ENCODE results near the gene TUBA1C. TPM values are rescaled to one million over a fixed set of nuclear protein-coding genes. Genes with fewer than 3 reads are reported as not detected.

The TUBA1C gene
- total RNA-seq, 2 donors from 2014 or later = 600 to 684 TPM

- DNase-seq = no peak
- H3K9ac ChIP-seq (ENCODE audit: extremely low read depth, low read length, poor library complexity, severe bottlenecking) = no peak overlapping the region
- no peak overlapping the region for H3K27ac ChIP-seq (ENCODE audit: low read depth, low read length)
- peaks cover 2% of the 10 kb centered on the region for H3K4me1 Mint-ChIP-seq
- H3K27ac Mint-ChIP-seq = no peak overlapping the region
- TF ChIP-seq CTCF (conservative IDR thresholded peaks at IDR 0.05) = no peak
- no peak overlapping the region for H3K4me3 Mint-ChIP-seq
- H3K27me3 ChIP-seq (ENCODE audit: control insufficient read depth, insufficient read depth, low read length, poor library complexity, severe bottlenecking) = peaks cover 25% of the 10 kb centered on the region
- H3K36me3 Mint-ChIP-seq (ENCODE audit: low read depth) = no peaks in the 10 kb centered on the region
- H3K36me3 ChIP-seq (ENCODE audit: control insufficient read depth, insufficient read depth, low read length) = no peaks in the 10 kb centered on the region
- H3K4me1 ChIP-seq (ENCODE audit: control insufficient read depth, insufficient read depth, low read length) = no peaks in the 10 kb centered on the region
- peaks cover 50% of the 10 kb centered on the region for H3K27me3 Mint-ChIP-seq (ENCODE audit: insufficient read depth)
- H3K9me3 ChIP-seq (ENCODE audit: control insufficient read depth, low read length) = no peaks in the 10 kb centered on the region
- H3K4me3 ChIP-seq (ENCODE audit: low read length) = no peak overlapping the region
- 93 to 100% methylated on average over 2 to 4 of the region's 4 CpGs for WGBS, 2 experiments (ENCODE audit: insufficient coverage in 1 of 2, insufficient read length in 1 of 2)
- no peaks in the 10 kb centered on the region for H3K9me3 Mint-ChIP-seq
Observed at GRCh38 chr12:49220972-49221371, 43.9 kb upstream of the TUBA1C start.

- DNase-seq = no peak
- Histone ChIP-seq H3K4me3 (ENCODE audit: low read length) (no peak overlapping the region), H3K36me3 (ENCODE audit: control insufficient read depth, insufficient read depth, low read length) (no peaks in the 10 kb centered on the region), H3K9me3 (ENCODE audit: control insufficient read depth, low read length) (no peaks in the 10 kb centered on the region), H3K4me1 (ENCODE audit: control insufficient read depth, insufficient read depth, low read length) (no peaks in the 10 kb centered on the region), H3K9ac (ENCODE audit: extremely low read depth, low read length, poor library complexity, severe bottlenecking) (no peak overlapping the region), H3K27ac (ENCODE audit: low read depth, low read length) (no peak overlapping the region), H3K27me3 (ENCODE audit: control insufficient read depth, insufficient read depth, low read length, poor library complexity, severe bottlenecking) (peaks cover 41% of the 10 kb centered on the region)
- H3K27me3 Mint-ChIP-seq (ENCODE audit: insufficient read depth) = peaks cover 70% of the 10 kb centered on the region
- H3K36me3 Mint-ChIP-seq (ENCODE audit: low read depth) = no peaks in the 10 kb centered on the region
- no peak overlapping the region for H3K4me3 Mint-ChIP-seq
- TF ChIP-seq CTCF (conservative IDR thresholded peaks at IDR 0.05) = no peak
- H3K27ac Mint-ChIP-seq = no peak overlapping the region
- WGBS, 2 experiments (ENCODE audit: insufficient coverage in 1 of 2, insufficient read length in 1 of 2) = 93 to 100% methylated on average over 1 of the region's 1 CpG
- H3K9me3 Mint-ChIP-seq = no peaks in the 10 kb centered on the region
- H3K4me1 Mint-ChIP-seq = peaks cover 8% of the 10 kb centered on the region
Observed at GRCh38 chr12:49223122-49223521, 41.8 kb upstream of the TUBA1C start.

GRCh38 chr12:49223590-49224369 is 41.1 kb upstream of the TUBA1C start:
- no peak overlapping the region for H3K27ac Mint-ChIP-seq
- Histone ChIP-seq H3K27me3 (ENCODE audit: control insufficient read depth, insufficient read depth, low read length, poor library complexity, severe bottlenecking) (peaks cover 42% of the 10 kb centered on the region), H3K27ac (ENCODE audit: low read depth, low read length) (no peak overlapping the region), H3K9me3 (ENCODE audit: control insufficient read depth, low read length) (no peaks in the 10 kb centered on the region), H3K4me3 (ENCODE audit: low read length) (no peak overlapping the region), H3K4me1 (ENCODE audit: control insufficient read depth, insufficient read depth, low read length) (no peaks in the 10 kb centered on the region), H3K36me3 (ENCODE audit: control insufficient read depth, insufficient read depth, low read length) (no peaks in the 10 kb centered on the region), H3K9ac (ENCODE audit: extremely low read depth, low read length, poor library complexity, severe bottlenecking) (no peak overlapping the region)
- no peaks in the 10 kb centered on the region for H3K9me3 Mint-ChIP-seq
- peaks cover 74% of the 10 kb centered on the region for H3K27me3 Mint-ChIP-seq (ENCODE audit: insufficient read depth)
- H3K4me1 Mint-ChIP-seq = peaks cover 8% of the 10 kb centered on the region
- no peak for TF ChIP-seq CTCF (conservative IDR thresholded peaks at IDR 0.05)
- WGBS, 2 experiments (ENCODE audit: insufficient coverage in 1 of 2, insufficient read length in 1 of 2) = 92 to 94% methylated on average over 2 of the region's 3 CpGs
- no peaks in the 10 kb centered on the region for H3K36me3 Mint-ChIP-seq (ENCODE audit: low read depth)
- no peak for DNase-seq
- no peak overlapping the region for H3K4me3 Mint-ChIP-seq
